Spleen (tissue), 11 donors: ENCODE data around the gene TRMT2A. TPM values are rescaled to one million over a fixed set of nuclear protein-coding genes. Genes with fewer than 3 reads are reported as not detected.

Experiments
- DNase-seq: peaks from one replicate; pipeline ENCODE4 v3.0.0-alpha.2; 2020
- H3K27ac ChIP-seq, 8 donors: fragments of 200-600 bp; sonication (generic) in 7 of 8; 1 replicate in 4 of 8; 2 replicates in 4 of 8; pipeline versions ENCODE4 v1.5.0 to v1.8.0; 2016 to 2021; ENCODE audit warnings: inconsistent platforms in 4 of 8, mild to moderate bottlenecking in 4 of 8, moderate library complexity in 1 of 8
- H3K27me3 ChIP-seq, 7 donors: fragments of 200-600 bp; sonication (generic) in 6 of 7; replicated peaks in 1 of 7; 1 replicate in 4 of 7; 2 replicates in 3 of 7; pipeline versions ENCODE4 v1.5.0 to v1.8.0; 2016 to 2021; ENCODE audit warnings: inconsistent platforms in 3 of 7, mild to moderate bottlenecking in 1 of 7
- H3K36me3 ChIP-seq, 6 donors: fragments of 200-600 bp; sonication (generic) in 5 of 6; 1 replicate in 4 of 6; 2 replicates in 2 of 6; pipeline versions ENCODE4 v1.5.0 to v1.8.0; 2016 to 2021; ENCODE audit warnings: inconsistent platforms in 2 of 6
- H3K4me1 ChIP-seq, 6 donors: fragments of 200-600 bp; sonication (generic) in 5 of 6; 1 replicate in 3 of 6; 2 replicates in 3 of 6; pipeline versions ENCODE4 v1.5.0 to v1.8.0; 2016 to 2021; ENCODE audit warnings: inconsistent platforms in 3 of 6
- H3K4me3 ChIP-seq, 8 donors: fragments of 200-600 bp; sonication (generic) in 7 of 8; 1 replicate in 4 of 8; 2 replicates in 4 of 8; pipeline versions ENCODE4 v1.5.0 to v1.8.0; 2016 to 2021; ENCODE audit warnings: inconsistent platforms in 4 of 8, mild to moderate bottlenecking in 4 of 8, moderate library complexity in 2 of 8
- H3K9me3 ChIP-seq, 8 donors: fragments of 200-600 bp; sonication (generic) in 7 of 8; 1 replicate in 4 of 8; 2 replicates in 4 of 8; pipeline versions ENCODE4 v1.5.0 to v1.8.0; 2016 to 2021; ENCODE audit warnings: inconsistent platforms in 4 of 8
- CTCF ChIP-seq, 11 experiments: fragments of 200-600 bp in 7 of 11; fragments of 450-650 bp in 4 of 11; sonication (generic) in 4 of 11; IDR thresholded peaks in 8 of 11; conservative IDR thresholded peaks in 3 of 11; 1 replicate in 7 of 11; 2 replicates in 4 of 11; pipeline versions ENCODE4 v1.4.0 to v1.8.0; 2016 to 2021; ENCODE audit warnings: antibody characterized with exemption in 11 of 11, inconsistent platforms in 4 of 11, mild to moderate bottlenecking in 1 of 11
- POLR2A ChIP-seq, 3 donors: fragments of 450-650 bp; IDR thresholded peaks; one replicate each; pipeline ENCODE4 v1.5.1; 2017; ENCODE audit warnings: antibody characterized with exemption in 3 of 3, mild to moderate bottlenecking in 1 of 3
- POLR2AphosphoS5 ChIP-seq, 3 donors: sonication (generic); formaldehyde crosslinking; IDR thresholded peaks; one replicate each; pipeline ENCODE4 v1.5.1; 2017; ENCODE audit warnings: antibody characterized with exemption in 3 of 3
- WGBS, 5 donors: extraction: QIAGEN DNeasy Blood & Tissue Kit in 3 of 5; methylation state at CpG; one replicate each; pipeline versions ENCODE4 v1.1.5 to v1.1.7; 2013 to 2018; 5-methylcytosine and 5-hydroxymethylcytosine counted together
- intact Hi-C: fragments of 100-400 bp; cut with DNase I; formaldehyde crosslinking; loops from one replicate; pipeline ENCODE4 v1.15.0; 2023; ENCODE audit warnings: low total_unique reads
- polyA plus RNA-seq, 3 donors: library from polyadenylated mRNA; stranded (reverse); fragments of 200-250 nt; gene quantifications; one replicate each; pipeline ENCODE4 v1.2.1, GENCODE V29; 2013
- total RNA-seq, 7 donors: library from RNA; depleted of rRNA in 3 of 7; stranded (reverse); fragments of >200 nt in 3 of 7; fragmentation: NEBNext Ultra II Directional in 4 of 7; extraction: Animal tissue kit (Norgen Biotek cat#: 25700) in 4 of 7; gene quantifications; one replicate each; pipeline versions ENCODE4 v1.1.0 to v1.2.1, GENCODE V29; 2016 to 2021
- donor health status: healthy with polysubstance abuse.
- donor health status: DM: no; HTN: no; CAD: no; lungs with moderate emphysema.
- donor health status: DM: no; HTN: no; CAD: no.
- donor health status: Bipolar disorder and iron deficiency.
- donor health status: healthy.
- donor health status: DM: no; HTN: no; CAD: no.
- donor health status: DM: yes; HTN: yes; CAD: no.

Gene TRMT2A
- total and polyA plus RNA-seq, 10 donors = 70.4 to 142 (median 79.5) TPM

- H3K4me1 ChIP-seq = peaks cover 0 to 17% (median 7%) of the 10 kb centered on the region in 6 donors
- no peak overlapping the region for H3K27ac ChIP-seq
- no peak overlapping the region for H3K4me3 ChIP-seq
- intact Hi-C loops = no loop called here
- no peaks in the 10 kb centered on the region for H3K9me3 ChIP-seq
- DNase-seq = no peak
- H3K27me3 ChIP-seq = no peaks in the 10 kb centered on the region
- WGBS, 5 donors = 92 to 96% (median 93%) methylated on average over 51 to 65 of the region's 65 CpGs
- TF ChIP-seq POLR2AphosphoS5 (IDR thresholded peaks at IDR 0.05) (no peak), POLR2A (IDR thresholded peaks at IDR 0.05) (no peak), CTCF (IDR thresholded peaks at IDR 0.05 in 8 of 11, conservative IDR thresholded peaks at IDR 0.05 in 3 of 11) (no peak)
- peaks cover 0 to 70% (median 22%) of the 10 kb centered on the region in 6 donors for H3K36me3 ChIP-seq
Measured at GRCh38 chr22:20142711-20143621, 25.9 kb upstream of the TRMT2A start.

GRCh38 chr22:20141186-20142077, 24.4 kb upstream of the TRMT2A start:
- Histone ChIP-seq H3K27me3 (no peaks in the 10 kb centered on the region), H3K4me3 (no peak overlapping the region), H3K4me1 (peaks cover 5 to 25% (median 21%) of the 10 kb centered on the region in 6 donors), H3K27ac (no peak overlapping the region), H3K9me3 (no peaks in the 10 kb centered on the region), H3K36me3 (peaks cover 0 to 70% (median 22%) of the 10 kb centered on the region in 6 donors)
- 85 to 91% (median 89%) methylated on average over 8 to 22 of the region's 22 CpGs for WGBS, 5 donors
- DNase-seq = no peak
- intact Hi-C loops = no loop called here
- no peak for TF ChIP-seq CTCF (IDR thresholded peaks at IDR 0.05 in 8 of 11, conservative IDR thresholded peaks at IDR 0.05 in 3 of 11)
- TF ChIP-seq POLR2A (IDR thresholded peaks at IDR 0.05) = no peak
- TF ChIP-seq POLR2AphosphoS5 (IDR thresholded peaks at IDR 0.05) = no peak

- no peaks in the 10 kb centered on the region for H3K9me3 ChIP-seq
- 89 to 97% (median 93%) methylated on average over 15 to 17 of the region's 17 CpGs for WGBS, 5 donors
Measured at GRCh38 chr22:20140521-20140964, 23.5 kb upstream of the TRMT2A start.

More at GRCh38 chr22:20140521-20140964, 23.5 kb upstream of the TRMT2A start:
- DNase-seq = no peak
- TF ChIP-seq CTCF (IDR thresholded peaks at IDR 0.05 in 8 of 11, conservative IDR thresholded peaks at IDR 0.05 in 3 of 11) = no peak
- TF ChIP-seq POLR2A (IDR thresholded peaks at IDR 0.05) = no peak
- Histone ChIP-seq H3K27me3 (no peaks in the 10 kb centered on the region), H3K4me1 (peaks cover 5 to 34% (median 28%) of the 10 kb centered on the region in 6 donors), H3K27ac (no peak overlapping the region), H3K4me3 (no peak overlapping the region), H3K36me3 (peaks cover 0 to 67% (median 22%) of the 10 kb centered on the region in 6 donors)
- intact Hi-C loops = no loop called here
